HepG2 (cell line): ENCODE results near the gene CABP4. TPM values are rescaled to one million over a fixed set of nuclear protein-coding genes. Genes with fewer than 3 reads are reported as not detected.
A peak's percentile ranks its signal among the peaks of the same experiment; 100 is the strongest.

Source experiments
- ARID4A ChIP-seq: sonication (generic); formaldehyde crosslinking; IDR thresholded peaks from 2 replicates; pipeline ENCODE4 v1.5.0; 2020; ENCODE audit warnings: mild to moderate bottlenecking, missing genetic modification reagents, borderline replicate concordance
- BCL3 ChIP-seq: sonication (generic); formaldehyde crosslinking; IDR thresholded peaks from 2 replicates; pipeline ENCODE4 v1.5.1; 2020; ENCODE audit warnings: mild to moderate bottlenecking, missing genetic modification reagents, moderate library complexity
- HNRNPLL ChIP-seq: fragments of 200-400 bp; formaldehyde crosslinking; IDR thresholded peaks from 2 replicates; pipeline ENCODE4 v1.6.1; 2017; ENCODE audit warnings: mild to moderate bottlenecking, low read depth, low read length; ENCODE audit not compliant: poor library complexity, severe bottlenecking
- NFIB ChIP-seq: sonication (generic); formaldehyde crosslinking; IDR thresholded peaks from 2 replicates; pipeline ENCODE4 v1.9.0; 2021; ENCODE audit warnings: missing genetic modification reagents, mild to moderate bottlenecking, borderline replicate concordance
- PATZ1 ChIP-seq: sonication (generic); formaldehyde crosslinking; IDR thresholded peaks from 2 replicates; pipeline ENCODE4 v1.4.0; 2020; ENCODE audit warnings: missing genetic modification reagents
- RBFOX2 ChIP-seq: fragments of 200-400 bp; formaldehyde crosslinking; IDR thresholded peaks from 2 replicates; pipeline ENCODE4 v1.6.1; 2017; ENCODE audit warnings: low read depth, mild to moderate bottlenecking, low read length
- RXRA ChIP-seq: sonication (generic); formaldehyde crosslinking; IDR thresholded peaks from 2 replicates; pipeline ENCODE4 v1.5.1; 2020; ENCODE audit warnings: missing genetic modification reagents
- SP2 ChIP-seq: sonication (generic); formaldehyde crosslinking; IDR thresholded peaks from 2 replicates; pipeline ENCODE4 v1.5.1; 2020; ENCODE audit warnings: mild to moderate bottlenecking, missing genetic modification reagents
- SUZ12 ChIP-seq: fragments of 150-350 bp; IDR thresholded peaks from 2 replicates; pipeline ENCODE4 v1.6.1; 2014; ENCODE audit warnings: low read depth, low read length
- TGIF2 ChIP-seq: IDR thresholded peaks from 2 replicates; pipeline ENCODE4 v1.6.1; 2016; ENCODE audit warnings: control low read depth, missing compliant biosample characterization
- YEATS4 ChIP-seq: sonication (generic); formaldehyde crosslinking; IDR thresholded peaks from 2 replicates; pipeline ENCODE4 v1.4.0; 2020; ENCODE audit warnings: missing genetic modification reagents, borderline replicate concordance
- YY1 ChIP-seq: IDR thresholded peaks from 2 replicates; pipeline ENCODE4 v1.6.1; 2011; ENCODE audit warnings: low read length, low read depth, moderate library complexity, mild to moderate bottlenecking; ENCODE audit not compliant: insufficient read depth, insufficient replicate concordance
- ZFY ChIP-seq: sonication (generic); formaldehyde crosslinking; IDR thresholded peaks from 2 replicates; pipeline ENCODE4 v1.4.0; 2020; ENCODE audit warnings: missing genetic modification reagents
- ZNF33B ChIP-seq: sonication (generic); formaldehyde crosslinking; IDR thresholded peaks from 2 replicates; pipeline ENCODE4 v1.5.1; 2020; ENCODE audit warnings: mild to moderate bottlenecking, missing genetic modification reagents
- ZNF446 ChIP-seq: sonication (generic); formaldehyde crosslinking; IDR thresholded peaks from 2 replicates; pipeline ENCODE4 v1.5.0; 2020; ENCODE audit warnings: mild to moderate bottlenecking, missing genetic modification reagents
- ZNF766 ChIP-seq: sonication (generic); formaldehyde crosslinking; IDR thresholded peaks from 2 replicates; pipeline ENCODE4 v1.5.0; 2020; ENCODE audit warnings: missing genetic modification reagents, borderline replicate concordance
- polyA plus RNA-seq, 8 experiments: library from polyadenylated mRNA; depleted of rRNA in 3 of 8; stranded (reverse) in 7 of 8; unstranded in 1 of 8; fragments of >200 nt; fragmentation: Illumina TruSeq in 4 of 8; extraction: Trizol in 4 of 8; gene quantifications; 2 replicates each; pipeline versions ENCODE4 v1.2.1 to v1.2.3, GENCODE V29; 2011 to 2016; ENCODE audit warnings: low read depth in 4 of 8, missing spikeins in 1 of 8, mixed read lengths in 1 of 8; ENCODE audit not compliant: insufficient read depth in 1 of 8
- total RNA-seq, 5 experiments: library from RNA; depleted of rRNA; stranded (reverse); fragments of >200 nt; fragmentation: Illumina TruSeq; extraction: Trizol; gene quantifications; 2 replicates each; pipeline ENCODE4 v1.2.3, GENCODE V29; 2016; ENCODE audit warnings: low read depth in 1 of 5

CABP4 gene
- total and polyA plus RNA-seq, 2 of the 13 experiments (the other 11 are each of a cell fraction or from before 2014, with no cell fraction given), result not detected

GRCh38 chr11:67504950-67505581, 49.9 kb downstream of the CABP4 start, which contains the start of gene PITPNM1 (continued):
- TF ChIP-seq HNRNPLL (peak; percentile 1), RBFOX2 (peak; percentile 38), BCL3 (CRISPR knock-in tag) (no peak), ZNF33B (CRISPR knock-in tag) (no peak), ZFY (CRISPR knock-in tag) (peak; percentile 20), YY1 (peak; percentile 39), YEATS4 (CRISPR knock-in tag) (peak; percentile 29; the same call in 1 of the 2 replicates), PATZ1 (CRISPR knock-in tag) (peak; percentile 66), ZNF766 (CRISPR knock-in tag) (no peak), SP2 (no peak), NFIB (CRISPR knock-in tag) (no peak), ARID4A (CRISPR knock-in tag) (peak; percentile 19; the same call in 1 of the 2 replicates), TGIF2 (CRISPR knock-in tag) (0 out of 2 replicates have a peak, but pooled peaks have one; percentile 22), SUZ12 (no peak), RXRA (CRISPR knock-in tag) (0 out of 2 replicates have a peak, but pooled peaks have one; percentile 3), ZNF446 (no peak)
